ENCODE measurements around the gene DACH1. TPM values are rescaled to one million over a fixed set of nuclear protein-coding genes. Genes with fewer than 3 reads are reported as not detected.

DACH1 gene
- total RNA-seq, 2 donors from 2014 or later: 0.39 to 1.6 TPM

DNA sequence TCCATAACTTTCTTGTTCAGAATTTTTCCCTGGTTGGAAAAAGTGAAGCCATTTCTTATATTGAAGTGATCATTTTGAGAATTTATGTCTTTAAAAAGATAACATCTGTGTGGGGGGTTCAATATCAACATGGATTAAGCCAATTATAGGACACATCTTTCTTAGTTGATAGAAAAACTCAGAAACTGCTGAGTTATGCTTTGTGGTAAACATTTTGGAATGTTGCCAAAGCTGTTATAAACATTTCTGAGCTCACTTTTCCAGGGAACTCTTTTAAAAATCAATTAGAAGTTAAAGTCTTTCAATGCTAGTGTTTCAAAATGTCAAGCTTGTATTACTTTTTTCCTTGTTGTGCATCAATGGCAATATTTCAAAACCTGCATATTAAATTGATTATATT lies 248.8 kb downstream of the DACH1 start:
- DNase-seq (ENCODE audit: low spot score): no peak
- Histone ChIP-seq H3K4me1 (no peaks in the 10 kb centered on the region), H3K36me3 (no peaks in the 10 kb centered on the region), H3K27me3 (no peaks in the 10 kb centered on the region), H3K4me3 (no peak overlapping the region), H3K9me3 (no peaks in the 10 kb centered on the region), H3K27ac (no peak overlapping the region)
- TF ChIP-seq, protein P1, sequence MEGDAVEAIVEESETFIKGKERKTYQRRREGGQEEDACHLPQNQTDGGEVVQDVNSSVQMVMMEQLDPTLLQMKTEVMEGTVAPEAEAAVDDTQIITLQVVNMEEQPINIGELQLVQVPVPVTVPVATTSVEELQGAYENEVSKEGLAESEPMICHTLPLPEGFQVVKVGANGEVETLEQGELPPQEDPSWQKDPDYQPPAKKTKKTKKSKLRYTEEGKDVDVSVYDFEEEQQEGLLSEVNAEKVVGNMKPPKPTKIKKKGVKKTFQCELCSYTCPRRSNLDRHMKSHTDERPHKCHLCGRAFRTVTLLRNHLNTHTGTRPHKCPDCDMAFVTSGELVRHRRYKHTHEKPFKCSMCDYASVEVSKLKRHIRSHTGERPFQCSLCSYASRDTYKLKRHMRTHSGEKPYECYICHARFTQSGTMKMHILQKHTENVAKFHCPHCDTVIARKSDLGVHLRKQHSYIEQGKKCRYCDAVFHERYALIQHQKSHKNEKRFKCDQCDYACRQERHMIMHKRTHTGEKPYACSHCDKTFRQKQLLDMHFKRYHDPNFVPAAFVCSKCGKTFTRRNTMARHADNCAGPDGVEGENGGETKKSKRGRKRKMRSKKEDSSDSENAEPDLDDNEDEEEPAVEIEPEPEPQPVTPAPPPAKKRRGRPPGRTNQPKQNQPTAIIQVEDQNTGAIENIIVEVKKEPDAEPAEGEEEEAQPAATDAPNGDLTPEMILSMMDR (IDR thresholded peaks at IDR 0.05): no peak

DNA sequence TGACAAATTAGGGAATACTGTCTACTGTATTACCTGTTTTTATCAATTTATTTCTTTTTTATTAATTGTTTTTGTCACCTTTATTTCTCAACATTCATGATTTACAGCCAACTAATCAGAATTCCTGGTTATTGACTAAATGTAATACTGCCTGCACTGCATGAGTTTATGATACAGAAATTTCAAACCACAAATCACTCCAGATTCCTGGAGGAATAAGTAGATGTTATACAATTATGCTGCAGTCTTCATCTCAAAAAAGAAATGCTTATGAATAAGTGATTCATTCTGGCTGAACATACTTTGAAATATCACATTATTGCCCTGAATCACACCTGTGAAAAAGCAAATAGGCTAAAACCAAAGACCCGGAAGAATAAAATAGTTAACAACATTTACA lies 249.7 kb downstream of the DACH1 start:
- Histone ChIP-seq H3K9me3 (no peaks in the 10 kb centered on the region), H3K27me3 (no peaks in the 10 kb centered on the region), H3K4me3 (no peak overlapping the region), H3K36me3 (no peaks in the 10 kb centered on the region), H3K4me1 (no peaks in the 10 kb centered on the region), H3K27ac (no peak overlapping the region)
- TF ChIP-seq, protein P1 (IDR thresholded peaks at IDR 0.05): no peak
- no peak for DNase-seq (ENCODE audit: low spot score)

- H3K27ac ChIP-seq: no peak overlapping the region
- H3K36me3 ChIP-seq: no peaks in the 10 kb centered on the region
- TF ChIP-seq, protein P1 (IDR thresholded peaks at IDR 0.05): no peak
- no peaks in the 10 kb centered on the region for H3K4me1 ChIP-seq
- no peaks in the 10 kb centered on the region for H3K27me3 ChIP-seq
- no peak overlapping the region for H3K4me3 ChIP-seq
- H3K9me3 ChIP-seq: no peaks in the 10 kb centered on the region
- DNase-seq (ENCODE audit: low spot score): no peak
These were observed 253.8 kb downstream of the DACH1 start for GRCh38 chr13:71613066-71613745.

GRCh38 chr13:71611292-71611691 lies 255.7 kb downstream of the DACH1 start:
- H3K9me3 ChIP-seq: no peaks in the 10 kb centered on the region
- H3K36me3 ChIP-seq: no peaks in the 10 kb centered on the region
- no peak overlapping the region for H3K27ac ChIP-seq
- TF ChIP-seq, protein P1 (IDR thresholded peaks at IDR 0.05): no peak
- H3K4me1 ChIP-seq: no peaks in the 10 kb centered on the region
- H3K27me3 ChIP-seq: no peaks in the 10 kb centered on the region
- H3K4me3 ChIP-seq: no peak overlapping the region
- DNase-seq (ENCODE audit: low spot score): no peak

DNA sequence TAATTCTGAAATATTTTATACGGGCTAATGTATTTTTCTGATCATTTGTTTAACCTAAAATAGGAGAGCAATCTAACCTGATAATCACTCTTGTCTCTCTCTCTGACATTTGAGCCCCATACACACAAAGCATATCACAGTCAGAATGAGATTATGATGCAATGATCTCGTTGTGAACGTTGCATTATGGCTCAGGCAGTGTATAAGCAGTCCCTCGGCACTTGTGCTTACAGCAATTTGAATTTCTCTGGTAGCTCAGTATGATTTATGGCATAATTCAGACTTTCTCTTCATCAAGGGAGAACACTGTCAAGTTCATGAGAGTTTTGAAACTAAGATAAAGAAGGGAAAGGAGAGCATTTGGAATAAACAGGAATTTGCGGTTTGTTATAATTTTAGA lies 256.1 kb downstream of the DACH1 start:
- Histone ChIP-seq H3K9me3 (no peaks in the 10 kb centered on the region), H3K4me1 (no peaks in the 10 kb centered on the region), H3K27me3 (no peaks in the 10 kb centered on the region), H3K4me3 (no peak overlapping the region), H3K36me3 (no peaks in the 10 kb centered on the region), H3K27ac (no peak overlapping the region)
- DNase-seq (ENCODE audit: low spot score): no peak
- TF ChIP-seq, protein P1 (IDR thresholded peaks at IDR 0.05): no peak

GRCh38 chr13:71609271-71609670 lies 257.7 kb downstream of the DACH1 start:
- TF ChIP-seq, protein P1 (IDR thresholded peaks at IDR 0.05): no peak
- Histone ChIP-seq H3K27me3 (no peaks in the 10 kb centered on the region), H3K4me3 (no peak overlapping the region), H3K36me3 (no peaks in the 10 kb centered on the region), H3K9me3 (no peaks in the 10 kb centered on the region), H3K27ac (no peak overlapping the region), H3K4me1 (no peaks in the 10 kb centered on the region)
- DNase-seq (ENCODE audit: low spot score): no peak
